Ectodermal cell (in vitro differentiated cells): ENCODE data around the gene ABCB6.
A peak's percentile ranks its signal among the peaks of the same experiment; 100 is the strongest.

Experiments used
- H3K27ac ChIP-seq: 2 replicates; pipeline ENCODE4 v1.7.0; 2013; ENCODE audit warnings: mild to moderate bottlenecking, low read depth, low read length; ENCODE audit not compliant: insufficient read depth, poor library complexity, severe bottlenecking
- H3K27me3 ChIP-seq: 2 replicates; pipeline ENCODE4 v1.7.0; 2013; ENCODE audit warnings: mild to moderate bottlenecking, low read length; ENCODE audit not compliant: insufficient read depth, control insufficient read depth, poor library complexity, severe bottlenecking
- H3K36me3 ChIP-seq: one replicate; pipeline ENCODE4 v1.7.0; 2013; ENCODE audit warnings: low read length; ENCODE audit not compliant: control insufficient read depth, insufficient read depth
- H3K4me1 ChIP-seq: one replicate; pipeline ENCODE4 v1.7.0; 2013; ENCODE audit warnings: low read length; ENCODE audit not compliant: control insufficient read depth, insufficient read depth
- H3K4me3 ChIP-seq: 2 replicates; pipeline ENCODE4 v1.7.0; 2013; ENCODE audit warnings: low read depth, low read length, control low read depth; ENCODE audit not compliant: insufficient read depth
- H3K9me3 ChIP-seq: 2 replicates; pipeline ENCODE4 v1.7.0; 2013; ENCODE audit warnings: mild to moderate bottlenecking, low read length, moderate library complexity; ENCODE audit not compliant: control insufficient read depth
- WGBS, 2 experiments: methylation state at CpG; one replicate each; pipeline ENCODE4 v1.1.7; 2013; ENCODE audit warnings: missing lambda C conversion rate in 2 of 2; 5-methylcytosine and 5-hydroxymethylcytosine counted together

The ABCB6 gene

DNA sequence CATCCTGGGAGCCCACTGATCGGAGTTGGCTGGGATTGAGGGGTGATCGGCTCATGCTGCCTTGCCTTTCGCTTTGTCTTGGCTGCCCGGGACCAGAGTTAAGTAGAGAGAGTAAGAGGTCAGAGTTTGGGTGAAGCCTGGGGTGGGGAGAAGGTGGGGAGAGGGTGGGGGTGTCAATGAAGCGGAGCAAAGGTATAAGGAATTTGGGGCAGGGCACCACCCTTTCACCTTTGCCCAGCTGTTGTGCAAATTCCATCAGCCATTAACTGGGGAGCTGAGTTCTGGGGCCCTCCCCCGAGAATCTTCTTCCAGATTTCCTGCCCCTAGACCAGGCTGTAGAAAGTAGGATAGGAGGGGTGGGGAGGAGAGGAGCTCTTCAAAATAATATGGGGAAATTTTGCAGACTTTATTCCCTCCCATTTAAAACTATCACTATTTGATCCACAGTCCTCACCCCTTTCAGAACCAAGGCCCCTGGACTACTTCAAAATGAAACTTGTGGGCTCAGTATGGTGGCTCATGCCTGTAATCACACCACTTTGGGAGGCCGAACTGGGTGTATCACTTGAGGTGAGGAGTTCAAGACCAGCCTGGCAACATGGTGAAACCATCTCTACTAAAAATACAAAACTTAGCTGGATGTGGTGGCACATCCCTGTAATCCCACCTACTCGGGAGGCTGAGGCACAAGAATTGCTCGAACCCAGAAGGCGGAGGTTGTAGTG is 48.7 kb downstream of the ABCB6 start, which contains the start of gene SLC23A3:
TSS of gene SLC23A3 (minus strand) at position 100 of the 725 bp plus-strand sequence. CDS start at position 55, 45 bp downstream.
- WGBS, 2 experiments = 89 to 90% methylated on average over 10 of the region's 10 CpGs
- Histone ChIP-seq H3K36me3 (no peaks in the 10 kb centered on the region), H3K27me3 (no peaks in the 10 kb centered on the region), H3K27ac (no peak within 1 kb of the TSS), H3K4me1 (no peaks in the 10 kb centered on the region), H3K4me3 (no peak within 1 kb of the TSS), H3K9me3 (no peaks in the 10 kb centered on the region)

DNA sequence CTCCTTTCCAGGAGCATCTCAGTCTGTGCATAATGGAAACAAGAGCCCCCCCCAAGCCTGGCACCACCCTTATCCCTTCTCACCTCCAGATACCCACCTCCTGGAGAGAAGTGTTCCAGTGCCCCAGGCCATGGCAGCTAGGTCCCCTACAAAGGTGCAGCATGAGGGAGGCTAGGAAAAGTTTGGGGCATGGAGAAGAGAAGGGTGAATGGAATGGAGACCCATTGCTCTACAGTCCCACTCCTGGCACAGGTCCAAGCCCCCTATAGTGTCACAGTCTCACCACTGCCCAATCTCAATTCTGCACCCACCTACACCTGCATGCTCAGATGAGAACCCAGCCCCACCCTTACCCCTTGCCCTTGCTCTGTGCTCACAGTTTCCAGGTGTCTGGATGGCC is 49.8 kb downstream of the ABCB6 start:
- H3K9me3 ChIP-seq = no peaks in the 10 kb centered on the region
- H3K4me1 ChIP-seq = no peaks in the 10 kb centered on the region
- no peaks in the 10 kb centered on the region for H3K36me3 ChIP-seq
- H3K4me3 ChIP-seq = no peak overlapping the region
- H3K27me3 ChIP-seq = no peaks in the 10 kb centered on the region
- no peak overlapping the region for H3K27ac ChIP-seq

DNA sequence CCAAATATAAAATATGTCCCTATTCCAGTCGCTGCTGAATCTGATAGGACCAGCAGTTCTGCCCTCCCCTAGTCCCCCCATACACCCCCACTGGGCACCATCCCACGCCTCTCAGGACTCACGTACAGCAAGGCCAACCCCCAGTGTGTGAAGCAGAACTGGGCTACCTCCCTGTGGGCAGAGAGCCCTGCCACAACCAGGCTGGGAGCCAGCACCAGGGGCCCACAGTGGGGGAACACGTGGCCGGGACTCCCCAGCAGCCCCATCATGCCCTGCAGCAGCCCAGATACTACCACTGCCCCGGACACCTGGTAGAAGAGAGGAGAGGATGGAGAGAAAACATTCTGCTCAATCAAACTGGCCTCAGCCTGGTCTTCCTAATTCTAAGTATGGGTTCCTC is 50.2 kb downstream of the ABCB6 start:
- Histone ChIP-seq H3K4me3 (no peak overlapping the region), H3K36me3 (no peaks in the 10 kb centered on the region), H3K27me3 (no peaks in the 10 kb centered on the region), H3K4me1 (no peaks in the 10 kb centered on the region), H3K9me3 (no peaks in the 10 kb centered on the region), H3K27ac (no peak overlapping the region)
- 82 to 85% methylated on average over 6 of the region's 6 CpGs for WGBS, 2 experiments

DNA sequence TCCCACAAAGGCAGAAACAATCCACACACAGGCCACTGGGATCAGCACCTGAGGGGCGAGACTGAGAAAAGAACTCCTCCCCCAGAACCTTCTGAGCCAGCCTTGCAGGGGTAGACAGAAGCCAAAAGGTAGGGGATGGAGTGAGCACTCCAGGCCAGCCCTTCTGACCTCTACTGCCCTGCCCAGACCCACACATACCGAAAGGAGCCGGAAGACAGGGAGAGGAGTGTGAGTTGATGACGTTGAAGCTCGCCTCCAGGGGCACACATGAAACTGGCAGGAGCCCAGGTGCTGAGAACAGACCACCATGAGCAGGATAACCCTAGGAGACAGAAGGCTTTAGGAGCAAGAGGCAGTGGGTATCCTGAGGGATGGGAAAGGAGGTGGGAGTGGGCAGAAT is 50.8 kb downstream of the ABCB6 start:
- H3K36me3 ChIP-seq = no peaks in the 10 kb centered on the region
- no peak overlapping the region for H3K4me3 ChIP-seq
- WGBS, 2 experiments = 60 to 64% methylated on average over 5 of the region's 5 CpGs
- H3K27me3 ChIP-seq = peaks cover 4% of the 10 kb centered on the region
- H3K9me3 ChIP-seq = no peaks in the 10 kb centered on the region
- no peak overlapping the region for H3K27ac ChIP-seq
- no peaks in the 10 kb centered on the region for H3K4me1 ChIP-seq

DNA sequence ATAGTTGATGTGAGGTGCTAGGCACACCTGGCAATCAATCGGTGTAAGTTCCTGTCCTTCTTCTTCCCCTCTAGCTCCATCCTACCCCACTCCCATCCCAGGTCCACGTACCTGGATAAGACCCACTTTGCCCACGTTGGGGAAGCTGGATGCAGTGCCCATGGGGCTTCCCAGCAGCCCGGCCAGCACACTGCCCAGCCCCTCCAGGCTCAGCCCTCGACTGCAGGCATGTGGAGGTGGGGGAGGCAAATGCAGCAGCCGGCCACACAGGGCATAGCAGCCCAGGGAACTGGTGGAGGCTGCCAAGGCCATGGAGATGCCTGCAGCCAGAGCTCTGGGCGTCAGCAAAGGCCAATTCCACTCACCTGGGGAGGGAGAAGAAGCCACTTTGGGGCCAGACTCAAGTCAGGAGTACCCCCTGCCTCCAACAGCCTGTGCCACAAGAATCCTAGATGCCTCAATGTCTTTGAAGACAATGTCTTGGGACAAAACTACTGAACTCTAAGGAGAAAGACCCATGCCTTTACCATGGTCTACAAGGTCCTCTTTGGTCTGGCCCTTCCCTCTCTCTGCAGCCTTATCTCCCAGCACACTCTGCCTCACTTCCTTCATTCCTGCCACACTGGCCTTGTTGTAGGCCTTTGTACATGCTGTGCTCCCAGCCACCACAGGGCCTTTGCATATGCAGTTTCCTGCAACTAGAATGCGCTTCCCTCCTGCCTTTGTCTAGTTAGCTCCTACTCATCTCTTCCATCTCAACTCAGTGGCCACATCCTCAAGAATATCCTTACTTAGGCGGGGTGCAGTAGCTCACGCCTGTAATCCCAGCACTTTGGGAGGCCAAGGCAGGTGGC is 53.5 kb downstream of the ABCB6 start:
- no peaks in the 10 kb centered on the region for H3K9me3 ChIP-seq
- no peak overlapping the region for H3K4me3 ChIP-seq
- H3K27me3 ChIP-seq = peaks cover 7% of the 10 kb centered on the region
- H3K4me1 ChIP-seq = no peaks in the 10 kb centered on the region
- WGBS, 2 experiments = 83% methylated on average over 10 of the region's 10 CpGs
- H3K27ac ChIP-seq = no peak overlapping the region
- H3K36me3 ChIP-seq = no peaks in the 10 kb centered on the region

DNA sequence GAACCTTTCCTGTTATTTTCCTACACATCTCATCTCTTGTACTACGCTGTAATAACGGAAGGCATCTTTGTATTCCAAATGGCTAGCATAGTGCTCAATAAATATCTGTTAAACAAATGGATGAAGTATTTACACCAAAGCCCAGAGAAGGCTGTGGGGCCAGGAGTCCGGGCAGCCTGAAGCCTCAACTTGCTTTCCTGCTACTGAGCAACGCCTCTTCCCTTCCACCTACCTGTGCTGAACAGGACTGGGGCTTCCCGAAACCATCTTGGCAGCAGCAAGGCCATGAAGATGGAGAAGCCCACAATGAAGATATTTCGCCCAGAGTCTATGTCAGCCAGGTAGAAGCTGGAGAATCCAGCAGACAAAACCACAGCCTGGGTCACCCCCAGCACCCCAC is 55.6 kb downstream of the ABCB6 start:
- H3K27me3 ChIP-seq = peaks cover 7% of the 10 kb centered on the region
- no peak overlapping the region for H3K4me3 ChIP-seq
- H3K9me3 ChIP-seq = no peaks in the 10 kb centered on the region
- no peak overlapping the region for H3K27ac ChIP-seq
- no peaks in the 10 kb centered on the region for H3K36me3 ChIP-seq
- H3K4me1 ChIP-seq = no peaks in the 10 kb centered on the region
- WGBS, 2 experiments = 87 to 92% methylated on average over 5 to 6 of the region's 6 CpGs

DNA sequence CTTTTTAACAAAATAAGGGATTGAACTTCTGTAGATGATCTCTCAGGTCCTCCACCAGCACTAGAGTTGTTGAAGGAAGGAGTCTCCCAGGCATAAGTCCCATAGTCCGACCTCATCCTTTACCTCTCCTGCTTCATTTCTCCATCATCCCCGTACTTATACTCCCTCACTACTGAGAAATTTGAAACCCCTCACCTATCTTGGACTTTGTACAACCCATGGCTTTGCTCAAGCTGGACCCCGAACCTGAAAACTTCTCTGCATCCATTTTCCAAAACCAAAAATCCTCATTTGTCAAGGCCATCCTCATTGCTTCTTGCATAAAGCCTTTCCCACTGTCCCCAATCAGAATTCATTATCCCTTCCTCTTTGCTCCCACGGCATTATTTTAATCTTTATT is 57.7 kb downstream of the ABCB6 start:
- WGBS, 2 experiments = 71 to 72% methylated on average over 4 of the region's 4 CpGs
- H3K27ac ChIP-seq = no peak overlapping the region

DNA sequence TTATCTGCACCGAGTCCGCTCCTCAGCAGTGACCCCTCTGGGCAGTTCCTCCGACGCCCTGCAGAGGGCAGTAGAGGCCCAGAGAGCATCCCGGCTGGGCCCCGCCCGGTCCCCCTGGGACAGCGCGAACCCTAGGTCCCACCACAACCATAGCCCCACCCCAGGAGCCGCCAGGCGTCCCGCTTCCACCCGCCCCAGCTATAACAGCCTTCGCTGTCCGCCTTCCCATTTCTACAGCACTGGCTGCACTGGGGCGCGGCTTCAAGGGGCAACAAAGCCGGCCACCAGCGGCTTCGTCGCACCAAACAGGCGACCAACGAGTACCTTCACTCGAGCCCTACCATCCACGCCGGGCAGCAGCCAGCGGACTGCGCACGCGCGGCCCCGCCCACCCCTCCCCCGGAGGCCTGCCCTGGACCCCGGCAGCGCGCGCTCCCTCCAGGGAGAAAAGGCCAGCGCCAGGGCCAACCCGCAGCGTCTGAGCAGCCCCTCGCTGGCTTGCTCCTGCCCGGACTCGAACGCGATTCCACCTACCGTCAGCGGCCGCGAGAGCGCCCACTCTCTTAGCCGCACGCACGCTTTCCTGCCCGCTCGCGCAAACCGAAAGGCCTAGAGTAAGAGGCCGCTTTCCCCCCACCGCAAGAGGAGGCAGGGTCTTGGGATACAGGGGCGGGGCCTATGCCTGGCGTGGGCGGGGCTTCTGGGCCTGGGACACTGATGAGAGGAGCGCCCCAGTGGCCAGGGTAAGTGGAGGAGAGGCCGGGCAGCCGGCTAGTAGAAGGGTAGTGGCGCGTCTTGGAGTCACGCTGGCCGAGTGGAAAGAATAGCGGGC is 58.4 kb downstream of the ABCB6 start, which contains the start of gene NHEJ1:
TSS of gene NHEJ1 (minus strand) at position 630 of the 832 bp plus-strand sequence. CDS start 2,453 bp downstream, outside the sequence.
- 0 to 1% methylated on average over 70 of the region's 70 CpGs for WGBS, 2 experiments
- no peaks in the 10 kb centered on the region for H3K36me3 ChIP-seq
- H3K4me3 ChIP-seq = peak within 1 kb of the TSS; percentile 66
- H3K27ac ChIP-seq = peak within 1 kb of the TSS; percentile 86
- no peaks in the 10 kb centered on the region for H3K4me1 ChIP-seq
- H3K27me3 ChIP-seq = peaks cover 7% of the 10 kb centered on the region
- H3K9me3 ChIP-seq = no peaks in the 10 kb centered on the region

More for the DNA sequence above, 57.7 kb downstream of the ABCB6 start:
- no peaks in the 10 kb centered on the region for H3K9me3 ChIP-seq
- H3K27me3 ChIP-seq = peaks cover 7% of the 10 kb centered on the region
- no peaks in the 10 kb centered on the region for H3K36me3 ChIP-seq
- H3K4me3 ChIP-seq = peak overlapping the region; percentile 66
- H3K4me1 ChIP-seq = no peaks in the 10 kb centered on the region
